Subcutaneous abdominal adipose tissue (tissue), 5 donors: ENCODE data around the gene FAF1.

Experiments used
- H3K27ac ChIP-seq: one replicate; pipeline ENCODE4 v1.7.0; 2013; ENCODE audit warnings: low read depth, mild to moderate bottlenecking, inconsistent platforms, low read length, moderate library complexity
- H3K27me3 ChIP-seq, 5 donors: one replicate each; pipeline ENCODE4 v1.7.0; 2013; ENCODE audit warnings: low read length in 5 of 5, inconsistent platforms in 1 of 5; ENCODE audit not compliant: control insufficient read depth in 5 of 5, insufficient read depth in 4 of 5
- H3K36me3 ChIP-seq, 5 donors: one replicate each; pipeline ENCODE4 v1.7.0; 2013; ENCODE audit warnings: low read length in 5 of 5; ENCODE audit not compliant: control insufficient read depth in 5 of 5, insufficient read depth in 5 of 5
- H3K4me1 ChIP-seq, 5 donors: one replicate each; pipeline ENCODE4 v1.7.0; 2013; ENCODE audit warnings: low read length in 5 of 5, mild to moderate bottlenecking in 3 of 5, moderate library complexity in 1 of 5; ENCODE audit not compliant: control insufficient read depth in 5 of 5, insufficient read depth in 5 of 5
- H3K4me3 ChIP-seq, 5 donors: one replicate each; pipeline ENCODE4 v1.7.0; 2013; ENCODE audit warnings: low read length in 5 of 5, low read depth in 1 of 5
- H3K9ac ChIP-seq, 5 donors: one replicate each; pipeline ENCODE4 v1.7.0; 2013; ENCODE audit warnings: low read length in 5 of 5, mild to moderate bottlenecking in 4 of 5, moderate library complexity in 3 of 5
- H3K9me3 ChIP-seq, 5 donors: one replicate each; pipeline ENCODE4 v1.7.0; 2013; ENCODE audit warnings: low read length in 5 of 5; ENCODE audit not compliant: control insufficient read depth in 5 of 5
- donor health status: healthy.
- donor health status: healthy.
- donor health status: healthy.
- donor health status: healthy.
- donor health status: healthy.

Gene FAF1

GRCh38 chr1:50860702-50861101, 99.4 kb downstream of the FAF1 start:
- H3K4me1 ChIP-seq: no peaks in the 10 kb centered on the region
- no peaks in the 10 kb centered on the region for H3K36me3 ChIP-seq
- H3K27ac ChIP-seq: no peak overlapping the region
- H3K9me3 ChIP-seq: peaks cover 0 to 16% (median 9%) of the 10 kb centered on the region in 5 donors
- H3K9ac ChIP-seq: no peak overlapping the region
- no peaks in the 10 kb centered on the region for H3K27me3 ChIP-seq
- H3K4me3 ChIP-seq: no peak overlapping the region

- Histone ChIP-seq H3K36me3 (no peaks in the 10 kb centered on the region), H3K27ac (no peak overlapping the region), H3K4me1 (no peaks in the 10 kb centered on the region), H3K27me3 (no peaks in the 10 kb centered on the region), H3K9ac (no peak overlapping the region), H3K9me3 (peaks cover 0 to 16% (median 9%) of the 10 kb centered on the region in 5 donors), H3K4me3 (no peak overlapping the region)
Measured at GRCh38 chr1:50860256-50860655, 99.8 kb downstream of the FAF1 start.

- H3K36me3 ChIP-seq: no peaks in the 10 kb centered on the region
- no peaks in the 10 kb centered on the region for H3K27me3 ChIP-seq
- no peak overlapping the region for H3K9ac ChIP-seq
- peaks cover 0 to 16% (median 9%) of the 10 kb centered on the region in 5 donors for H3K9me3 ChIP-seq
- H3K27ac ChIP-seq: no peak overlapping the region
- no peak overlapping the region for H3K4me3 ChIP-seq
- H3K4me1 ChIP-seq: peaks cover 0 to 3% (median 0%) of the 10 kb centered on the region in 5 donors
Measured at GRCh38 chr1:50859657-50860056, 100.4 kb downstream of the FAF1 start.

- Histone ChIP-seq H3K9ac (no peak overlapping the region), H3K4me3 (no peak overlapping the region), H3K27me3 (no peaks in the 10 kb centered on the region), H3K36me3 (no peaks in the 10 kb centered on the region), H3K27ac (no peak overlapping the region), H3K4me1 (peaks cover 0 to 9% (median 0%) of the 10 kb centered on the region in 5 donors), H3K9me3 (peaks cover 0 to 16% (median 9%) of the 10 kb centered on the region in 5 donors)
Measured at GRCh38 chr1:50858761-50859160, 101.3 kb downstream of the FAF1 start.

GRCh38 chr1:50857702-50858101, 102.4 kb downstream of the FAF1 start:
- H3K36me3 ChIP-seq: no peaks in the 10 kb centered on the region
- peaks cover 0 to 15% (median 9%) of the 10 kb centered on the region in 5 donors for H3K9me3 ChIP-seq
- H3K4me3 ChIP-seq: no peak overlapping the region
- H3K4me1 ChIP-seq: peaks cover 0 to 13% (median 8%) of the 10 kb centered on the region in 5 donors
- H3K27ac ChIP-seq: no peak overlapping the region
- H3K9ac ChIP-seq: no peak overlapping the region
- no peaks in the 10 kb centered on the region for H3K27me3 ChIP-seq

- H3K9ac ChIP-seq: no peak overlapping the region
- H3K27ac ChIP-seq: no peak overlapping the region
- H3K4me1 ChIP-seq: peaks cover 0 to 13% (median 8%) of the 10 kb centered on the region in 5 donors
- H3K9me3 ChIP-seq: no peaks in the 10 kb centered on the region
- H3K36me3 ChIP-seq: no peaks in the 10 kb centered on the region
- no peak overlapping the region for H3K4me3 ChIP-seq
- no peaks in the 10 kb centered on the region for H3K27me3 ChIP-seq
Measured at GRCh38 chr1:50853325-50853724, 106.7 kb downstream of the FAF1 start.

- Histone ChIP-seq H3K4me1 (peaks cover 0 to 13% (median 8%) of the 10 kb centered on the region in 5 donors), H3K4me3 (no peak overlapping the region), H3K36me3 (no peaks in the 10 kb centered on the region), H3K27me3 (no peaks in the 10 kb centered on the region), H3K9ac (no peak overlapping the region), H3K9me3 (no peaks in the 10 kb centered on the region), H3K27ac (no peak overlapping the region)
Measured at GRCh38 chr1:50852889-50853288, 107.2 kb downstream of the FAF1 start.

GRCh38 chr1:50851466-50851865, 108.6 kb downstream of the FAF1 start:
- peaks cover 0 to 13% (median 8%) of the 10 kb centered on the region in 5 donors for H3K4me1 ChIP-seq
- no peak overlapping the region for H3K4me3 ChIP-seq
- no peaks in the 10 kb centered on the region for H3K27me3 ChIP-seq
- peaks cover 0 to 7% (median 0%) of the 10 kb centered on the region in 5 donors for H3K9me3 ChIP-seq
- H3K36me3 ChIP-seq: no peaks in the 10 kb centered on the region
- H3K27ac ChIP-seq: no peak overlapping the region
- no peak overlapping the region for H3K9ac ChIP-seq

GRCh38 chr1:50851034-50851433, 109.0 kb downstream of the FAF1 start:
- H3K9me3 ChIP-seq: peaks cover 0 to 7% (median 0%) of the 10 kb centered on the region in 5 donors
- H3K4me1 ChIP-seq: peaks cover 0 to 13% (median 8%) of the 10 kb centered on the region in 5 donors
- no peaks in the 10 kb centered on the region for H3K27me3 ChIP-seq
- H3K9ac ChIP-seq: no peak overlapping the region
- no peak overlapping the region for H3K27ac ChIP-seq
- no peaks in the 10 kb centered on the region for H3K36me3 ChIP-seq
- no peak overlapping the region for H3K4me3 ChIP-seq

GRCh38 chr1:50847303-50847702, 112.8 kb downstream of the FAF1 start:
- Histone ChIP-seq H3K4me3 (no peak overlapping the region), H3K9me3 (peaks cover 0 to 7% (median 0%) of the 10 kb centered on the region in 5 donors), H3K36me3 (no peaks in the 10 kb centered on the region)

More at GRCh38 chr1:50847303-50847702, 112.8 kb downstream of the FAF1 start:
- H3K9ac ChIP-seq: no peak overlapping the region
- H3K27me3 ChIP-seq: no peaks in the 10 kb centered on the region
- H3K27ac ChIP-seq: no peak overlapping the region
- no peaks in the 10 kb centered on the region for H3K4me1 ChIP-seq
